ENCODE data around the gene SFRP5.

GRCh38 chr10:97778452-97779302 lies 6.9 kb upstream of the SFRP5 start:
- no peak for TF ChIP-seq POLR2A (IDR thresholded peaks at IDR 0.05)
- no peak for TF ChIP-seq CTCF (IDR thresholded peaks at IDR 0.05)

All from lower leg skin (tissue), 3 donors.